Natural killer cell (primary cell): ENCODE results near the gene AMER2. TPM values are rescaled to one million over a fixed set of nuclear protein-coding genes. Genes with fewer than 3 reads are reported as not detected.

ENCODE experiments used
- ATAC-seq, 3 donors: fragments of 150-1000 bp in 2 of 3; fragments of 200-7000 bp in 1 of 3; cut with Tn5 transposase; 1 replicate in 1 of 3; 2 replicates in 2 of 3; pipeline ENCODE4 v1.10.0; 2021; ENCODE audit warnings: mild to moderate bottlenecking in 2 of 3, moderate library complexity in 2 of 3
- DNase-seq, 2 donors: peaks; one replicate each; pipeline versions ENCODE4 v3.0.0 to v3.0.0-alpha.2; 2013 to 2021; ENCODE audit warnings: mixed read lengths in 1 of 2
- H3K27ac ChIP-seq: one replicate; pipeline ENCODE4 v1.5.1; 2013; ENCODE audit warnings: mild to moderate bottlenecking, low read length
- H3K27me3 ChIP-seq: one replicate; pipeline ENCODE4 v1.6.1; 2013; ENCODE audit warnings: low read length; ENCODE audit not compliant: control insufficient read depth, insufficient read depth
- H3K36me3 ChIP-seq: one replicate; pipeline ENCODE4 v1.6.1; 2013; ENCODE audit warnings: low read length; ENCODE audit not compliant: control insufficient read depth, insufficient read depth
- H3K4me1 ChIP-seq: one replicate; pipeline ENCODE4 v1.6.1; 2013; ENCODE audit warnings: low read length; ENCODE audit not compliant: control insufficient read depth, insufficient read depth
- H3K4me3 ChIP-seq: one replicate; pipeline ENCODE4 v1.5.1; 2013; ENCODE audit warnings: low read length
- H3K9me3 ChIP-seq: one replicate; pipeline ENCODE4 v1.6.1; 2013; ENCODE audit warnings: low read length; ENCODE audit not compliant: control insufficient read depth, insufficient read depth
- H3K27ac Mint-ChIP-seq, 2 donors: one replicate each; pipeline ENCODE4 v1.8.0; 2022; ENCODE audit warnings: mild to moderate bottlenecking in 2 of 2, mixed read lengths in 2 of 2, moderate library complexity in 1 of 2
- H3K27me3 Mint-ChIP-seq, 2 donors: one replicate each; pipeline ENCODE4 v1.8.0; 2022; ENCODE audit warnings: low read depth in 2 of 2, mixed read lengths in 2 of 2
- H3K36me3 Mint-ChIP-seq: one replicate; pipeline ENCODE4 v1.8.0; 2022; ENCODE audit warnings: mixed read lengths
- H3K4me1 Mint-ChIP-seq, 2 donors: one replicate each; pipeline ENCODE4 v1.8.0; 2022; ENCODE audit warnings: mixed read lengths in 2 of 2
- H3K4me3 Mint-ChIP-seq: one replicate; pipeline ENCODE4 v1.8.0; 2022; ENCODE audit warnings: mild to moderate bottlenecking, moderate library complexity, mixed read lengths
- H3K9me3 Mint-ChIP-seq, 2 donors: one replicate each; pipeline ENCODE4 v1.8.0; 2022; ENCODE audit warnings: mixed read lengths in 2 of 2
- WGBS: methylation state at CpG from one replicate; pipeline ENCODE4 v1.1.7; 2013; ENCODE audit warnings: missing lambda C conversion rate; ENCODE audit not compliant: insufficient coverage; 5-methylcytosine and 5-hydroxymethylcytosine counted together
- intact Hi-C: fragments of 100-400 bp; cut with micrococcal nuclease; formaldehyde crosslinking; loops from one replicate; pipeline ENCODE4 v1.14.2; 2022
- total RNA-seq, 4 donors: library from RNA; stranded (reverse); fragments of 120-200 nt in 1 of 4; gene quantifications; one replicate each; pipeline versions ENCODE4 v1.2.3 to v1.2.4, GENCODE V29; 2013 to 2022
- TF ChIP-seq, protein P1 (sequence below): fragments of 200-600 bp; IDR thresholded peaks from one replicate; pipeline ENCODE4 v1.8.0; 2022; ENCODE audit warnings: antibody characterized with exemption

Gene AMER2
- total RNA-seq, 3 donors from 2014 or later (not counting 1 experiment from before 2014, with no cell fraction given) = not detected

GRCh38 chr13:25175026-25175425, 2.9 kb upstream of the AMER2 start:
- no peak for ATAC-seq
- intact Hi-C loops = no loop called here

DNA sequence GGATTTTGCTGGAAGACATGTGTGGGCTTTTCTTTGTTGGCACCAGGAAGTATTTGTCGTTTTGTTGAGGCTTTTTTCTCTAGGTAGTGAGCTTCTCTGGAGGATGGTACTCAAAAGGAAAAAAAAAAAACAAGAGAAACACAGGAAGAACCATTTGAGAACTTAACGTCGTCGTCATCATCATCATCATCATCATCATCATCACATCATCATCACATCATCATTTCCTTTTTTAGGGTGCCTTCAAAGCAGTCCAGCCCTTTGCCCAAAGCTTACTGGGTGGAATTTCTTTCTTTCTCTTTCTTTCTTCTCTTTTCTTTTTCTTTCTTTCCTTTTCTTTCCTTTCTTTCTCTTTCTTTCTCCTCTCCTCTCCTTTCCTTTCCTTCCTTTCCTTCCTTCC, 2.2 kb upstream of the AMER2 start:
- DNase-seq = no peak
- H3K4me3 ChIP-seq = no peak overlapping the region
- no peaks in the 10 kb centered on the region for H3K36me3 ChIP-seq
- H3K27ac ChIP-seq = no peak overlapping the region
- H3K27ac Mint-ChIP-seq = no peak overlapping the region
- peaks cover 11% of the 10 kb centered on the region for H3K36me3 Mint-ChIP-seq
- H3K9me3 Mint-ChIP-seq = no peaks in the 10 kb centered on the region
- peaks cover 9 to 14% of the 10 kb centered on the region in 2 donors for H3K4me1 Mint-ChIP-seq
- ATAC-seq = no peak
- no peak overlapping the region for H3K4me3 Mint-ChIP-seq
- peaks cover 49 to 68% of the 10 kb centered on the region in 2 donors for H3K27me3 Mint-ChIP-seq
- H3K9me3 ChIP-seq = peaks cover 10% of the 10 kb centered on the region
- TF ChIP-seq, protein P1, sequence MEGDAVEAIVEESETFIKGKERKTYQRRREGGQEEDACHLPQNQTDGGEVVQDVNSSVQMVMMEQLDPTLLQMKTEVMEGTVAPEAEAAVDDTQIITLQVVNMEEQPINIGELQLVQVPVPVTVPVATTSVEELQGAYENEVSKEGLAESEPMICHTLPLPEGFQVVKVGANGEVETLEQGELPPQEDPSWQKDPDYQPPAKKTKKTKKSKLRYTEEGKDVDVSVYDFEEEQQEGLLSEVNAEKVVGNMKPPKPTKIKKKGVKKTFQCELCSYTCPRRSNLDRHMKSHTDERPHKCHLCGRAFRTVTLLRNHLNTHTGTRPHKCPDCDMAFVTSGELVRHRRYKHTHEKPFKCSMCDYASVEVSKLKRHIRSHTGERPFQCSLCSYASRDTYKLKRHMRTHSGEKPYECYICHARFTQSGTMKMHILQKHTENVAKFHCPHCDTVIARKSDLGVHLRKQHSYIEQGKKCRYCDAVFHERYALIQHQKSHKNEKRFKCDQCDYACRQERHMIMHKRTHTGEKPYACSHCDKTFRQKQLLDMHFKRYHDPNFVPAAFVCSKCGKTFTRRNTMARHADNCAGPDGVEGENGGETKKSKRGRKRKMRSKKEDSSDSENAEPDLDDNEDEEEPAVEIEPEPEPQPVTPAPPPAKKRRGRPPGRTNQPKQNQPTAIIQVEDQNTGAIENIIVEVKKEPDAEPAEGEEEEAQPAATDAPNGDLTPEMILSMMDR = no peak
- intact Hi-C loops = no loop called here
- 78% methylated on average over 4 of the region's 4 CpGs for WGBS
- H3K4me1 ChIP-seq = no peaks in the 10 kb centered on the region
- H3K27me3 ChIP-seq = peaks cover 11% of the 10 kb centered on the region

More at GRCh38 chr13:25175026-25175425, 2.9 kb upstream of the AMER2 start:
- H3K36me3 Mint-ChIP-seq = peaks cover 11% of the 10 kb centered on the region
- DNase-seq = no peak
- Histone ChIP-seq H3K4me1 (no peaks in the 10 kb centered on the region), H3K27ac (no peak overlapping the region), H3K4me3 (no peak overlapping the region), H3K27me3 (peaks cover 10% of the 10 kb centered on the region), H3K9me3 (peaks cover 10% of the 10 kb centered on the region), H3K36me3 (no peaks in the 10 kb centered on the region)
- H3K27me3 Mint-ChIP-seq = peaks cover 45 to 61% of the 10 kb centered on the region in 2 donors
- H3K9me3 Mint-ChIP-seq = no peaks in the 10 kb centered on the region
- no peak overlapping the region for H3K27ac Mint-ChIP-seq
- H3K4me1 Mint-ChIP-seq = peaks cover 9 to 17% of the 10 kb centered on the region in 2 donors
- WGBS = 89% methylated on average over 9 of the region's 9 CpGs
- TF ChIP-seq, protein P1 = no peak
- H3K4me3 Mint-ChIP-seq = no peak overlapping the region

DNA sequence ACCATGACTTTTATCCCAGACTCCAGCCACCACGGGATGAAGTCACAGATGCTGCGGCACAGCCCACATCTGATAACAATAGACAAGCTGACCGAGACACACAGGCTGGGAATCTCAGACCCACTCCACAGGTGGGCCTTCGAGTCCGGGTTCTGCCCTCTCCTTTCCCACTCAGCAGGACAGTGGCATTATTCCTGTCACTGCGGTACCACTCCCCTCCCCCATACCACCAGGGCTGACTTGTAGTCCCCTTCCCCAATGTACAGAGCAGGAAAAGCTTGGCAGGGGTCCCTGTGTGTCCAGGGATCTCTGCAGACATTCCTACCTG, 179 bp upstream of the AMER2 start:
- DNase-seq (no peak), ATAC-seq (no peak)
- H3K4me3 Mint-ChIP-seq = no peak overlapping the region
- intact Hi-C loops = no loop called here
- Histone ChIP-seq H3K9me3 (no peaks in the 10 kb centered on the region), H3K27me3 (peaks cover 12% of the 10 kb centered on the region), H3K36me3 (no peaks in the 10 kb centered on the region), H3K4me3 (no peak overlapping the region), H3K4me1 (no peaks in the 10 kb centered on the region), H3K27ac (no peak overlapping the region)
- H3K4me1 Mint-ChIP-seq = peaks cover 9 to 14% of the 10 kb centered on the region in 2 donors
- TF ChIP-seq, protein P1 = no peak
- H3K27ac Mint-ChIP-seq = no peak overlapping the region
- peaks cover 57 to 68% of the 10 kb centered on the region in 2 donors for H3K27me3 Mint-ChIP-seq
- peaks cover 11% of the 10 kb centered on the region for H3K36me3 Mint-ChIP-seq
- no peaks in the 10 kb centered on the region for H3K9me3 Mint-ChIP-seq
- WGBS = 46% methylated on average over 6 of the region's 6 CpGs

DNA sequence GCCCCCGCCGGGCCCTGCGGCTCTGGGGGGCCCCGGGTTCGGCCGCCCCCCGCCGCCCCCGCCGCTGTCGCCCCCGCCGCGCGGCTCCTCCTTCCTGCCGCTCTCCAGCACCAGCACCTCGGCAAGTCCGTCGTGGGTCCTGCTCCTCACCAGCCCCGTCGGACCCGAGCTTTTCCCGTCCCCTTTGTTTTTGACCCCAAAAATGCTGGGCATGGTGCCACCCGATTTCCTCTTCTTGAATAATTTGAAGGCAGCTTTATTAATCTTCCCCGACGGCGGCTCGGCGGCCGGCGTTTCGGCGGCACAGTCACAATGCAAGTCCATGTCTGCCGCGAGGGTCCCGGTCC, 945 bp downstream of the AMER2 start:
- TF ChIP-seq, protein P1 = no peak
- peaks cover 12% of the 10 kb centered on the region for H3K27me3 ChIP-seq
- no peak overlapping the region for H3K27ac ChIP-seq
- peaks cover 57 to 68% of the 10 kb centered on the region in 2 donors for H3K27me3 Mint-ChIP-seq
- H3K27ac Mint-ChIP-seq = no peak overlapping the region
- peaks cover 9 to 14% of the 10 kb centered on the region in 2 donors for H3K4me1 Mint-ChIP-seq
- 1% methylated on average over 36 of the region's 36 CpGs for WGBS
- intact Hi-C loops = no loop called here
- H3K36me3 Mint-ChIP-seq = peaks cover 11% of the 10 kb centered on the region
- H3K9me3 Mint-ChIP-seq = no peaks in the 10 kb centered on the region
- H3K4me3 ChIP-seq = no peak overlapping the region
- DNase-seq (no peak), ATAC-seq (no peak)
- H3K4me1 ChIP-seq = no peaks in the 10 kb centered on the region
- H3K4me3 Mint-ChIP-seq = no peak overlapping the region
- H3K9me3 ChIP-seq = no peaks in the 10 kb centered on the region
- H3K36me3 ChIP-seq = no peaks in the 10 kb centered on the region
